Liver (tissue), 9 donors: Measurements from ENCODE around the gene CAMK1D. TPM values are rescaled to one million over a fixed set of nuclear protein-coding genes. Genes with fewer than 3 reads are reported as not detected.

ENCODE experiments used
- DNase-seq: peaks from one replicate; pipeline ENCODE4 v3.0.0-alpha.2; 2017; ENCODE audit warnings: low spot score
- H3K27ac ChIP-seq, 2 donors: one replicate each; pipeline ENCODE4 v1.7.0; 2013; ENCODE audit warnings: inconsistent platforms in 2 of 2, low read length in 2 of 2, control low read depth in 1 of 2, low read depth in 1 of 2, mild to moderate bottlenecking in 1 of 2
- H3K27me3 ChIP-seq, 4 donors: one replicate each; pipeline versions ENCODE4 v1.6.1 to v1.7.0; 2013; ENCODE audit warnings: low read length in 3 of 4, inconsistent platforms in 1 of 4, mild to moderate bottlenecking in 1 of 4, moderate library complexity in 1 of 4; ENCODE audit not compliant: control insufficient read depth in 4 of 4, insufficient read depth in 4 of 4
- H3K36me3 ChIP-seq, 4 donors: one replicate each; pipeline versions ENCODE4 v1.6.1 to v1.7.0; 2013; ENCODE audit warnings: low read length in 3 of 4, mild to moderate bottlenecking in 3 of 4, low read depth in 1 of 4, moderate library complexity in 1 of 4; ENCODE audit not compliant: control insufficient read depth in 4 of 4, insufficient read depth in 3 of 4
- H3K4me1 ChIP-seq, 4 donors: one replicate each; pipeline versions ENCODE4 v1.6.1 to v1.7.0; 2013; ENCODE audit warnings: low read length in 3 of 4, mild to moderate bottlenecking in 3 of 4, moderate library complexity in 1 of 4; ENCODE audit not compliant: control insufficient read depth in 4 of 4, insufficient read depth in 4 of 4
- H3K4me3 ChIP-seq, 3 donors: one replicate each; pipeline versions ENCODE4 v1.6.1 to v1.7.0; 2013; ENCODE audit warnings: low read length in 3 of 3, control low read depth in 1 of 3, low read depth in 1 of 3, mild to moderate bottlenecking in 1 of 3
- H3K9ac ChIP-seq, 2 donors: one replicate each; pipeline ENCODE4 v1.7.0; 2013; ENCODE audit warnings: low read length in 2 of 2, mild to moderate bottlenecking in 2 of 2, moderate library complexity in 2 of 2, control low read depth in 1 of 2, low read depth in 1 of 2
- H3K9me3 ChIP-seq, 4 donors: one replicate each; pipeline versions ENCODE4 v1.6.1 to v1.7.0; 2013; ENCODE audit warnings: low read length in 3 of 4; ENCODE audit not compliant: control insufficient read depth in 4 of 4
- ATF3 ChIP-seq: IDR thresholded peaks from 2 replicates; pipeline ENCODE4 v1.6.1; 2016; ENCODE audit warnings: antibody characterized with exemption
- CTCF ChIP-seq: fragments of 150-350 bp; IDR thresholded peaks from 2 replicates; pipeline ENCODE4 v1.5.1; 2017; ENCODE audit warnings: improper control_type of control experiment, low read depth, low read length; ENCODE audit not compliant: missing input control
- EGR1 ChIP-seq, 2 donors: IDR thresholded peaks; 2 replicates each; pipeline ENCODE4 v1.6.1; 2016 to 2018; ENCODE audit warnings: antibody characterized with exemption in 2 of 2, low read depth in 2 of 2
- FOXA1 ChIP-seq: IDR thresholded peaks from 2 replicates; pipeline ENCODE4 v1.6.1; 2016; ENCODE audit warnings: antibody characterized with exemption
- FOXA2 ChIP-seq: IDR thresholded peaks from 2 replicates; pipeline ENCODE4 v1.6.1; 2016; ENCODE audit warnings: antibody characterized with exemption
- GABPA ChIP-seq, 2 donors: IDR thresholded peaks in 1 of 2; conservative IDR thresholded peaks in 1 of 2; 2 replicates each; pipeline ENCODE4 v1.6.1; 2016; ENCODE audit warnings: antibody characterized with exemption in 2 of 2, mild to moderate bottlenecking in 1 of 2, moderate library complexity in 1 of 2
- HNF4A ChIP-seq, 2 donors: conservative IDR thresholded peaks; 2 replicates each; pipeline ENCODE4 v1.6.1; 2016; ENCODE audit warnings: antibody characterized with exemption in 2 of 2, mild to moderate bottlenecking in 2 of 2
- HNF4G ChIP-seq: IDR thresholded peaks from 2 replicates; pipeline ENCODE4 v1.6.1; 2016; ENCODE audit warnings: antibody characterized with exemption
- JUND ChIP-seq, 2 donors: IDR thresholded peaks; 2 replicates each; pipeline ENCODE4 v1.6.1; 2016; ENCODE audit warnings: antibody characterized with exemption in 2 of 2
- MAX ChIP-seq: IDR thresholded peaks from 2 replicates; pipeline ENCODE4 v1.6.1; 2016; ENCODE audit warnings: antibody characterized with exemption
- NR2F2 ChIP-seq: IDR thresholded peaks from 2 replicates; pipeline ENCODE4 v1.6.1; 2016; ENCODE audit warnings: antibody characterized with exemption
- RAD21 ChIP-seq, 2 donors: IDR thresholded peaks; 2 replicates each; pipeline ENCODE4 v1.6.1; 2016; ENCODE audit warnings: antibody characterized with exemption in 2 of 2, mild to moderate bottlenecking in 2 of 2
- REST ChIP-seq: IDR thresholded peaks from 2 replicates; pipeline ENCODE4 v1.6.1; 2016; ENCODE audit warnings: antibody characterized with exemption, mild to moderate bottlenecking
- RXRA ChIP-seq, 2 donors: IDR thresholded peaks; 2 replicates each; pipeline ENCODE4 v1.6.1; 2017 to 2018; ENCODE audit warnings: antibody characterized with exemption in 2 of 2, mild to moderate bottlenecking in 1 of 2
- SP1 ChIP-seq: IDR thresholded peaks from 2 replicates; pipeline ENCODE4 v1.6.1; 2018; ENCODE audit warnings: antibody characterized with exemption, mild to moderate bottlenecking
- TAF1 ChIP-seq: conservative IDR thresholded peaks from 2 replicates; pipeline ENCODE4 v1.6.1; 2016; ENCODE audit warnings: antibody characterized with exemption, mild to moderate bottlenecking
- YY1 ChIP-seq: IDR thresholded peaks from 2 replicates; pipeline ENCODE4 v1.6.1; 2016; ENCODE audit warnings: antibody characterized with exemption, mild to moderate bottlenecking
- ZBTB33 ChIP-seq: IDR thresholded peaks from 2 replicates; pipeline ENCODE4 v1.6.1; 2016; ENCODE audit warnings: antibody characterized with exemption
- WGBS: extraction: QIAGEN DNeasy Blood & Tissue Kit; methylation state at CpG from one replicate; pipeline ENCODE4 v1.1.7; 2013; 5-methylcytosine and 5-hydroxymethylcytosine counted together
- polyA plus RNA-seq, 2 donors: library from polyadenylated mRNA; stranded (reverse) in 1 of 2; unstranded in 1 of 2; fragments of 200-250 nt in 1 of 2; fragments of >200 nt in 1 of 2; fragmentation: Nextera tagmentation in 1 of 2; extraction: Ambion mirVana in 1 of 2; gene quantifications; one replicate each; pipeline versions ENCODE4 v1.2.1 to v1.2.3, GENCODE V29; 2013 to 2015
- total RNA-seq, 2 donors: library from RNA; depleted of rRNA; stranded (reverse); fragments of >200 nt; gene quantifications; one replicate each; pipeline ENCODE4 v1.2.3, GENCODE V29; 2014
- donor health status: healthy.
- donor health status: healthy.
- donor health status: healthy.
- donor health status: healthy.
- donor health status: healthy.

The CAMK1D gene
- total and polyA plus RNA-seq, 4 donors: 2.7 to 10.1 (median 4.2) TPM

- no peaks in the 10 kb centered on the region for H3K36me3 ChIP-seq
- 91% methylated on average over 9 of the region's 9 CpGs for WGBS
- no peak for TF ChIP-seq ZBTB33
- TF ChIP-seq NR2F2: no peak
- no peak for TF ChIP-seq RAD21 (IDR thresholded peaks at IDR 0.05)
- TF ChIP-seq ATF3: no peak
- no peak for TF ChIP-seq GABPA (IDR thresholded peaks at IDR 0.05 in 1 of 2, conservative IDR thresholded peaks at IDR 0.05 in 1 of 2)
- TF ChIP-seq TAF1: no peak
- no peak for TF ChIP-seq HNF4G
- TF ChIP-seq FOXA1: no peak
- TF ChIP-seq FOXA2: no peak
- TF ChIP-seq HNF4A (conservative IDR thresholded peaks at IDR 0.05): no peak
- TF ChIP-seq EGR1 (IDR thresholded peaks at IDR 0.05; ENCODE audit: low read depth in 2 of 2): no peak
- no peak for TF ChIP-seq YY1
- TF ChIP-seq REST: no peak
- no peak for TF ChIP-seq JUND (IDR thresholded peaks at IDR 0.05)
- TF ChIP-seq MAX: no peak
- no peak for TF ChIP-seq CTCF
- no peak for TF ChIP-seq SP1
- no peak for TF ChIP-seq RXRA (IDR thresholded peaks at IDR 0.05)
- no peaks in the 10 kb centered on the region for H3K9me3 ChIP-seq
- no peak overlapping the region for H3K9ac ChIP-seq
- no peak for DNase-seq
- H3K4me1 ChIP-seq: peaks cover 3 to 20% (median 12%) of the 10 kb centered on the region in 4 donors
- no peak overlapping the region for H3K4me3 ChIP-seq
- H3K27ac ChIP-seq: no peak overlapping the region
- no peaks in the 10 kb centered on the region for H3K27me3 ChIP-seq
Measured at GRCh38 chr10:12465385-12466136, 116.2 kb downstream of the CAMK1D start.
